ENCODE measurements around the gene RAD51B. TPM values are rescaled to one million over a fixed set of nuclear protein-coding genes. Genes with fewer than 3 reads are reported as not detected.
A peak's percentile ranks its signal among the peaks of the same experiment; 100 is the strongest.

RAD51B gene
- total and polyA plus RNA-seq, 2 of the 13 experiments (the other 11 are each of a cell fraction or from before 2014, with no cell fraction given) = 7.0 to 9.5 TPM

GRCh38 chr14:68561531-68562007 is 742.0 kb downstream of the RAD51B start (continued):
- TF ChIP-seq FOSL2 (CRISPR knock-in tag; IDR thresholded peaks at IDR 0.05) (peak; percentile 51; the same call in 1 of the 2 replicates), ERF (CRISPR knock-in tag; IDR thresholded peaks at IDR 0.05) (0 out of 2 replicates have a peak, but pooled peaks have one; percentile 49), PHB2 (IDR thresholded peaks at IDR 0.05; ENCODE audit: partially characterized antibody) (no peak), SALL1 (CRISPR knock-in tag; IDR thresholded peaks at IDR 0.05) (peak; percentile 49; the same call in 1 of the 2 replicates), BRD4 (CRISPR knock-in tag; IDR thresholded peaks at IDR 0.05) (no peak), ZFP37 (CRISPR knock-in tag; IDR thresholded peaks at IDR 0.05; ENCODE audit: borderline replicate concordance) (0 out of 2 replicates have a peak, but pooled peaks have one; percentile 47), ZNF430 (CRISPR knock-in tag; IDR thresholded peaks at IDR 0.05) (no peak), ZNF292 (CRISPR knock-in tag; IDR thresholded peaks at IDR 0.05; ENCODE audit: borderline replicate concordance, low read depth) (peak; percentile 88), PATZ1 (CRISPR knock-in tag; IDR thresholded peaks at IDR 0.05) (peak; percentile 23; the same call in 1 of the 2 replicates), EP300 (IDR thresholded peaks at IDR 0.05; ENCODE audit: low read depth in 2 of 2, low read length in 2 of 2) (0 out of 4 replicates have a peak, but pooled peaks of 1 of the 2 experiments have one; percentile 22), EP300 (CRISPR knock-in tag; IDR thresholded peaks at IDR 0.05; ENCODE audit: borderline replicate concordance) (no peak), ZMYM4 (CRISPR knock-in tag; IDR thresholded peaks at IDR 0.05) (no peak), NR2F6 (IDR thresholded peaks at IDR 0.05) (no peak), NR2F6 (CRISPR knock-in tag; IDR thresholded peaks at IDR 0.05) (peak; percentile 64), EZH2 (conservative IDR thresholded peaks at IDR 0.05; ENCODE audit: low read depth, low read length) (no peak), ZNF891 (CRISPR knock-in tag; IDR thresholded peaks at IDR 0.05) (peak; percentile 69; the same call in 1 of the 2 replicates), ZSCAN31 (CRISPR knock-in tag; IDR thresholded peaks at IDR 0.05; ENCODE audit: low read depth) (no peak), DNMT1 (CRISPR knock-in tag; IDR thresholded peaks at IDR 0.05) (no peak), PAX8 (CRISPR knock-in tag; IDR thresholded peaks at IDR 0.05; ENCODE audit: borderline replicate concordance) (no peak), ZNF674 (CRISPR knock-in tag; IDR thresholded peaks at IDR 0.05; ENCODE audit: low read depth) (no peak), ZBTB38 (CRISPR knock-in tag; IDR thresholded peaks at IDR 0.05) (peak; percentile 52; the same call in 1 of the 2 replicates), GPN1 (CRISPR knock-in tag; IDR thresholded peaks at IDR 0.05; ENCODE audit: borderline replicate concordance) (no peak), SRSF4 (IDR thresholded peaks at IDR 0.05; ENCODE audit: low read depth, low read length, poor library complexity, severe bottlenecking) (no peak)
- TF ChIP-seq, protein P1, sequence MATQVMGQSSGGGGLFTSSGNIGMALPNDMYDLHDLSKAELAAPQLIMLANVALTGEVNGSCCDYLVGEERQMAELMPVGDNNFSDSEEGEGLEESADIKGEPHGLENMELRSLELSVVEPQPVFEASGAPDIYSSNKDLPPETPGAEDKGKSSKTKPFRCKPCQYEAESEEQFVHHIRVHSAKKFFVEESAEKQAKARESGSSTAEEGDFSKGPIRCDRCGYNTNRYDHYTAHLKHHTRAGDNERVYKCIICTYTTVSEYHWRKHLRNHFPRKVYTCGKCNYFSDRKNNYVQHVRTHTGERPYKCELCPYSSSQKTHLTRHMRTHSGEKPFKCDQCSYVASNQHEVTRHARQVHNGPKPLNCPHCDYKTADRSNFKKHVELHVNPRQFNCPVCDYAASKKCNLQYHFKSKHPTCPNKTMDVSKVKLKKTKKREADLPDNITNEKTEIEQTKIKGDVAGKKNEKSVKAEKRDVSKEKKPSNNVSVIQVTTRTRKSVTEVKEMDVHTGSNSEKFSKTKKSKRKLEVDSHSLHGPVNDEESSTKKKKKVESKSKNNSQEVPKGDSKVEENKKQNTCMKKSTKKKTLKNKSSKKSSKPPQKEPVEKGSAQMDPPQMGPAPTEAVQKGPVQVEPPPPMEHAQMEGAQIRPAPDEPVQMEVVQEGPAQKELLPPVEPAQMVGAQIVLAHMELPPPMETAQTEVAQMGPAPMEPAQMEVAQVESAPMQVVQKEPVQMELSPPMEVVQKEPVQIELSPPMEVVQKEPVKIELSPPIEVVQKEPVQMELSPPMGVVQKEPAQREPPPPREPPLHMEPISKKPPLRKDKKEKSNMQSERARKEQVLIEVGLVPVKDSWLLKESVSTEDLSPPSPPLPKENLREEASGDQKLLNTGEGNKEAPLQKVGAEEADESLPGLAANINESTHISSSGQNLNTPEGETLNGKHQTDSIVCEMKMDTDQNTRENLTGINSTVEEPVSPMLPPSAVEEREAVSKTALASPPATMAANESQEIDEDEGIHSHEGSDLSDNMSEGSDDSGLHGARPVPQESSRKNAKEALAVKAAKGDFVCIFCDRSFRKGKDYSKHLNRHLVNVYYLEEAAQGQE (IDR thresholded peaks at IDR 0.05; ENCODE audit: borderline replicate concordance in 1 of 2, low read depth in 1 of 2, low read length in 2 of 2) = no peak
- TF ChIP-seq, protein P2, sequence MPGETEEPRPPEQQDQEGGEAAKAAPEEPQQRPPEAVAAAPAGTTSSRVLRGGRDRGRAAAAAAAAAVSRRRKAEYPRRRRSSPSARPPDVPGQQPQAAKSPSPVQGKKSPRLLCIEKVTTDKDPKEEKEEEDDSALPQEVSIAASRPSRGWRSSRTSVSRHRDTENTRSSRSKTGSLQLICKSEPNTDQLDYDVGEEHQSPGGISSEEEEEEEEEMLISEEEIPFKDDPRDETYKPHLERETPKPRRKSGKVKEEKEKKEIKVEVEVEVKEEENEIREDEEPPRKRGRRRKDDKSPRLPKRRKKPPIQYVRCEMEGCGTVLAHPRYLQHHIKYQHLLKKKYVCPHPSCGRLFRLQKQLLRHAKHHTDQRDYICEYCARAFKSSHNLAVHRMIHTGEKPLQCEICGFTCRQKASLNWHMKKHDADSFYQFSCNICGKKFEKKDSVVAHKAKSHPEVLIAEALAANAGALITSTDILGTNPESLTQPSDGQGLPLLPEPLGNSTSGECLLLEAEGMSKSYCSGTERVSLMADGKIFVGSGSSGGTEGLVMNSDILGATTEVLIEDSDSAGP (CRISPR knock-in tag; IDR thresholded peaks at IDR 0.05; ENCODE audit: borderline replicate concordance) = no peak; the same call in 1 of the 2 replicates

Measured in HepG2 (cell line).